GM21367 (cell line): Measurements from ENCODE around the gene AKR7A3.
"Not testable (repeated sequence)": the region's sequence is repeated elsewhere in the genome, so short reads cannot be mapped to it uniquely, and the experiment has no call there.

Source experiments
- ATAC-seq: cut with Tn5 transposase; IDR thresholded peaks from one replicate; pipeline ENCODE4 v1.9.1; 2021; ENCODE audit not compliant: unreplicated experiment

The AKR7A3 gene

GRCh38 chr1:19321071-19321470 is 32.5 kb upstream of the AKR7A3 start:
- no peak for ATAC-seq

DNA sequence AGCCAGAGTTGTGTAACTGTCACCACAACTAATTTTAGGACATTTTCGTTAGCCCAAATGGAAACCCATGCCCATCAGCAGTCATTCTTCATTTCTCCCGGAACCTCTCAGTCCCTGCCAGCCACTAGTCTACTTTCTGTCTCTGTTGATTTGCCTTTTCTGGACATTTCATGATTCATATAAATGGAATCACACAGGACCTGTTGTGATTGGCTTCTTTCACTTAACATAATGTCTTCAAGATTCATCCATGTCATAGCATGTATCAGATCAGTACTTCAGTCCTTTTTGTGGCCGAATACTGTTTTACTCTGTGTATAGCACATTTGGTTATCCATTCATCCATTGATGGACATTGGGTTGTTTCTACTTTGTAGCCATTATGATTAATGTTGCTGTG is 30.6 kb upstream of the AKR7A3 start:
- ATAC-seq = no peak

DNA sequence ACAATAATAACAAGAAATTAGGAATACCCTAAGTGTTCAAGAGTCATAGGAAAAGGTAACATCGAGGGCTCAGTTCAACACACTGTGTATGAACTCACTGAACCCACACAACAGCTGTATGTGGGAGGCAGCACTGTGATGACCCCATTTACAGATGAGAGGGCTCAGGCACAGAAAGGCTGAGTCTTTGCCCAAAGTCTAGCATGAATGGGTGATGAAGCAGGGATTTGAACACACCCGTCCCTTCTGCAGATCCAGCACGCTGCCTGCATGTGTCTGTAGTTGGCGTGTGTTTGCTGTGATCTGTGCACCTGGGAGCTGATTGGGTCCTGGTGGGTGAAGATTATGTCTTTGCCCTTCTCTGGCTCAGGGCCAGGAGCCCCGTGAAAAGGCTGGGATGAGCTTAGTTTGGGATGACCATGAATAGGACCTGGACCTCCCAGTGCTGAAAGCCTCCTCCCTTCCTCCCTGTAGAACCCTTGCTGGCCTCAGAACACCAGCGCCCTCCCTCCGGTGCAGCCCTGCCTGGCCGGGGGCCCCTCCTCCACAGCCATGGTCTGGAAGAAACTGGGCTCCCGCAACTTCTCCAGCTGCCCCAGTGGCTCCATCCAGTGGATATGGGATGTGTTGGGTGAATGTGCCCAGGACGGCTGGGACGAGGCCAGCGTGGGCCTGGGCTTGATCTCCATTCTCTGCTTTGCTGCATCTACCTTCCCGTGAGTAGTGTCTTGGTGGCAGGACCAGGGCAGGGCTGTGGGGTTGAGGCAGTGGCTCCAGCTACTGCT is 28.7 kb upstream of the AKR7A3 start:
- no peak for ATAC-seq

DNA sequence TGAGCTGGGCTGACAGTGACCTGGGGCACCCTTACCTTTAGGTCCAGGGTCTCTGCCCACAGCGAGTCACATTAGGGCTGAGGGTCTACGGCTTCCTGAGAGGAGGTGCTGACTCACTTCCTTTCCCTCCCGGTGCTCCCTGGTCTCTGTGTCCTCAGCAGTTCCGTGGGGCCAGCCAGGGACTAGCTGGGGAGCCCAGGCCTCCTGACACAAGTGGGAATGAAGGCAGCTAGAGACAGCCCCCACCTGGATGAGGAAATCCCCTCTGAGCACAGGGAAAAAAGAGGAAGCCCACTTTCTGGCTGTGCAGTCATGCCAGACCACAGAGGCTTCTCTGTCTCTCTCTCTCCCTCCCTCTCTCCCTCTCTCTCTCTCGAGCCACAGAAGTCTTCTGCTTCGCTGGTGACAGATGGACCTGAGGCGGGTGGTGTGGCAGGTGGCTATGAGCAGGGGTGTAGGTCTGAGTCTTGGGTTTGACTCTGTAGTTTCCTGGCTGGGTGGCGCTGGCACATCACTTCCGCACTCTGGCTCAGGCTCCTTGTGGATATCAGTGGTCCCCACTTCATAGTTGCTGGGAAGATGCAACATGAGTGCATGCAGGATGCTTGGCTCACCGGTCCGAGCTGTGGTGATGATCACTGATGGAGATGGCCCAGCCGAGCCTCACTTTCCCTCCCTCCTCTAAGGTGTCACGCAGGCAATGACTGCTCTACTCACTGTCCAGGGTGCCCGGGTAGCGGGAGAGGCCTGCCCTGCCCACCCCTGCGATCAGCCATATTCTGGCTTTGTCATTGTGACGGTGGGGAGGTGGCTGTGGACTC is 27.0 kb upstream of the AKR7A3 start:
- ATAC-seq = no peak

- no peak for ATAC-seq
Measured at GRCh38 chr1:19313961-19314882, 25.7 kb upstream of the AKR7A3 start.

GRCh38 chr1:19313636-19313959 is 25.0 kb upstream of the AKR7A3 start:
- ATAC-seq = no peak

- ATAC-seq = peak; percentile 4
Measured at GRCh38 chr1:19312782-19313635, 24.4 kb upstream of the AKR7A3 start.

DNA sequence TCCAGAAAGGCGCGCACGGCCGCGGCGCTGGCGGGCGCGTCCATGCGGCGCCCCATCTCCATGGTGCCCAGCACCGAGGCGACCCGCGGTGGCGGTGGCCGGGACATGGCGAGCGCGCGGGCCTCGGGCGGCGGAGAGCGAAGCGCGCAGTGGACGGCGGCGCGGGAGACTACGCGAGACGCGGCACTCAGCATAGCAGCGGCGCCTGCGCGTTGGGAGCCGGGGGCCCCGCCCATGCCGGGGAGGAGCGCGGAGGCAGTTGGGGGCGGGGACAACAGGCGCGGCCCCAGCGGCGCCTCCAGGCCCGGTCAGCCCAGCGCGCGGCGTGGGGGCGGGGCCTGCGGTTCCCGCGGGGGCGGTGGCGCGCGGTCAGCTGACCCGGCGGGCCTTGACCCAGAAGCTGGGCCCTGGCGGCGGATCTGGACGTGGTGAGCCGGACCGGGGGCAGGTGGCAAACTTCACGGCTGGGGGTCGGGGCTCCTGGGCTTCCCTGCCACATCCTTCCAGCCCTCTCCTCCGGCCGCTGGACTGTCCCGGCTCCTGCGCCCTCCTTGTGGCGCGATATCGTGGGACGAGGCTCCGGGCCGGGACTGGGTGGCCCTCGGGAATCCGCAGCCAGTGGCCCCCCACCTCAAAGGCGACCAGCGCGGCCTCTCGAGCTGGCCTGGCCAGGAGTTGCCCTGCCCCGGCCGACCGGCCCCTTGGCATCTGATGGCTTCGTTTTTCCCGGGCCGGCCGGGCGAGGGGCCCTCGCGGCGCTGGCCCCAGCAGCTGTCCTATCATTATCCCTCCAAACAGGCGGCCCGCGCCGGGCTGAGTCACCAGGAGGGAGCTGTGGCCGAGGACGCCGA is 23.6 kb upstream of the AKR7A3 start, which contains the start of the genes AKR7A2 and SLC66A1:
TSS of gene AKR7A2 (minus strand) at position 214 of the 851 bp plus-strand sequence. CDS start at position 194, 20 bp downstream.
TSS of gene SLC66A1 (plus strand) at position 396 of the 851 bp plus-strand sequence. CDS start 5,352 bp downstream, outside the sequence.
- peak; percentile 62 for ATAC-seq

GRCh38 chr1:19311503-19311930 is 22.9 kb upstream of the AKR7A3 start:
- no peak for ATAC-seq

DNA sequence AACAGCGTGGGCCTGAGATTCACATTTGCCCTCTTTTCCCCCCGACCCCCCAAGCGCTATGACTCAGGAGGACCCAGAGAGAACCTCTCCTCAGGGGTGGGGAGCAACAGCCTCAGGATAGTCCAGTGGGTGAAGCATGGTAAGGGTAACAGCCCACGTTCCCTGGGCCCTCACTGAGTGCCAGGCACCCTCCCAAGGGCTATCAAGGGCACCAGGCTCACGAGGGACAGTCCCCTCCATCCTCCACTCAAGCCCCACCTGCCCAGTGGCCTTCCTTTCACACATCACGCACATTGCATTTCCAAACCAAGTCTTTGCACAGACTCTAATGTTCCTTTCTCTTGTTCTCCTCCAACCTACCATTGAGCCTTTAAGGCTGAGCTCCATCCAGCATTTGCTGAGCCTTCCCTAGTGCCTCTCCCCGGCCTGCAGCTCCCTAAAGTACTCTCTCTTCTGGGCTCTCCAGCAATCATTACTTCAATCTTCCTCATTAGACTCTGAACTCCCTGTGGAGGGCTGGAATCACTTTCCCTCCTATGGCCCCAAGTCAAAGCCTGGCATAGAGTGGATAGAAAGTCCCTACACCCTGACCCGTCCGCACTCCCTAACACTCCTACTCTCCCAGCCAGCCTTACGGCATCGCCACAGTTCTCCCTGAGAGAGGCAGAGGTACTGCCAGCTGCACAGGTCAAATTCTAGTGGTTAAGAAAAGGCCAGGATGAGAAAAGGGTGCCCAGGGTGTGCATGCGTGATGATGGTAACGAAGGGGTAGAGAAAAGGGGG is 22.3 kb upstream of the AKR7A3 start:
- no peak for ATAC-seq

GRCh38 chr1:19310061-19310460 is 21.5 kb upstream of the AKR7A3 start:
- no peak for ATAC-seq

DNA sequence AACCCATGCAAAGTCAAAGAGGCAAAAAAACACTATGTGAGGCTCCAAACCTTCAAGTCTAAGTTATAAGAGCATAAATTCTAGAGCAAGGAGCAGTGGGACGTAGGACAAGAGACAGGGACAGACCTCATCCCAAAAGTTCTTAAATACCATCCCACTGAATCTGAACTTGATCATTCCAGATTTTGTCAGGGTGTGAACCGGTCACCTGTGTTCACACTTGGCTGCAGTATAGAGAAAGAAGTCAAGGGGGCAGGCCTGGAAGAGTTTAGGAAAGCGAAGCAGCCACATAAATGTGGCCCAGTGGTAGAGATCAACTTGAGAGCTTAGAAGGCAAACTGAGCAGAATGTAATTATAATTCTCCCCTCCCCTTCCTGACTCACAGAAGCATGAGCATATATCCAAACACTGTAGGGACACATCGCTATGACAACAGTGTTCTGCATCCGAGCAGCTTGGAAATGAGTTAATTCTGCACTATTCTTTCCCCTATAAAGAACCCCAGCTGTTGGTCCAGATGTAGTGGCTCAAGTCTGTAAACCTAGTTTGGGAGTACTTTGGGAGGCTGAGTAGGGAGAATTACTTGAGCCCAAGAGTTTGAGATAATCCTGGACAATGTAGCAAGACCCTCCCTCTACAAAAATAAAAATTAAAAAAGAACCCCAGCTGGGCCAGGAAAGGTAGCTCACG is 20.7 kb upstream of the AKR7A3 start:
- no peak for ATAC-seq

DNA sequence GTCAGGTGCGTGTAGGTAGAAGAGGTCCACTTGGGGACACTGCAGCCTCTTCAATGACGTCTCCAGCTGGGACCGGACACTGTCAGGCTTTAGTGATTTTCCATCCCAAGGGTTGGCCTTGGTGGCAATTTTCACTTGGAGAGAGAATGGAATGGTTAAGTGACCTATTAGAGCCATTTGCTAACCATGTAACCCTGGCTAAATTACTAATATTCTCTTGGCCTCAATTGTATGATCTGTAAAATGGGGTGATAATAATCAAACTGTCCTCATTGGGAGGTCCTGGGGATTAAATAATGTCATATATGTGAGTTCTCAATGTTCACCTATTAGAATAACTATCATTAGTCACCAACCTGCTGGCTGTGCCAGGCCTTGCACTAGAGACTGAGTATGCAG is 19.9 kb upstream of the AKR7A3 start:
- ATAC-seq = no peak

DNA sequence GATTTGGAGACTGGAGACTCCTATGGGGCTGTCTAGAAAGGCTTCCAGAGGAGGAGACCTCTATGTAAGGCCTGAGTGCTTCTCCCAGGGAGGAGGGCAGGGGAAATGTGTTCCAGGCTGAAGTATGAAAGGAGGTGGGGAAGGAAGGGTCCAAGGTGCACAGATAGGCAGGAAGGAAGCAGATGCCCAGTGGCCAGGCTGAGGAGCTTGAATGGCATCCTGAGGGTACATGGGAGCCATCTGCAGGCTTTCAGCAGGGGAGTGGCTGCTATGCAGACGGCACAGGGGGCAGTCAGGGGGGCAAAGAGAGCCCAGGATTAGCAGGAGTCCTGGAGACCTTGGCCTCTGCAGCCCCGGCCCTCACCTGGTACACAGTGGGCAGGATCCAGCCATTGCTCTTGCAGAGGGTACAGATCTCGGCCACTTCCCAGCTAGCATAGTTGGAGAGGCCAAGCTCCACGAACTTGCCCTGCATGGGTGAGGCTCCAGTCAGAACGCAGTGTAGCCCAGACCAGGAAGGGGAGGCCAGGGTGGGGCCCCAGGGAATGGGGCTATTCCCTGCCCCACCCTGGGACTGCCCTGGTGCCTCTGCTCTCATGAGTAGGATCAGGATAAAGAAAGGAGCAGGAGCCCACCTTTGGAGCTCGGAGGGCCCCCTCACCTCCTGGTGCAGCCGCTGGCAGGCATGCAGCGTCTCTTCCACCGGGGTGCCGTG is 19.4 kb upstream of the AKR7A3 start:
- ATAC-seq = no peak

GRCh38 chr1:19306941-19307340 is 18.4 kb upstream of the AKR7A3 start:
- ATAC-seq = no peak

GRCh38 chr1:19305880-19306279 is 17.3 kb upstream of the AKR7A3 start:
- no peak for ATAC-seq

DNA sequence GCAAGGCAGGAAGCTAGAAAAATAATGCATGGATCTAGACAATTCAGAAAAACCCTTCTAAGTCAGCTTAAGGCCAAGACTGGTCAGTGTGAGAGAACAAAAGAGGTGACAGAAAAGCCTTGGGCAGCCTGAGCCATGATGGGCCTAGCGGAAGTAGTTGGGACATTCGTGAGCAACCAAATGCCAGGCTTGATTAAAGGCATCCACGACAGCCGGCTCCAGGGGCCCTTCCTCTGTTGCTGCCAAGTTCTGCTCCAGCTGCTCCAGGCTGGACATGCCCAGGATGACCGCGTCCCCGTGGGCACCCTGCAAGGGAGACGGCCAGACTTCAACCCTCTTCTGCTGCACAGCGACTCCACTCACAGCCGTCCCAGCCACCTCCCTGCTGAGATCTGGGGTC is 15.5 kb upstream of the AKR7A3 start:
- not testable (repeated sequence) for ATAC-seq
